ENCODE results near the gene OPCML. TPM values are rescaled to one million over a fixed set of nuclear protein-coding genes. Genes with fewer than 3 reads are reported as not detected.
A peak's percentile ranks its signal among the peaks of the same experiment; 100 is the strongest.

Gene OPCML
- total and polyA plus RNA-seq, 2 of the 13 experiments (the other 11 are each of a cell fraction or from before 2014, with no cell fraction given): not detected

- TF ChIP-seq, protein P1, sequence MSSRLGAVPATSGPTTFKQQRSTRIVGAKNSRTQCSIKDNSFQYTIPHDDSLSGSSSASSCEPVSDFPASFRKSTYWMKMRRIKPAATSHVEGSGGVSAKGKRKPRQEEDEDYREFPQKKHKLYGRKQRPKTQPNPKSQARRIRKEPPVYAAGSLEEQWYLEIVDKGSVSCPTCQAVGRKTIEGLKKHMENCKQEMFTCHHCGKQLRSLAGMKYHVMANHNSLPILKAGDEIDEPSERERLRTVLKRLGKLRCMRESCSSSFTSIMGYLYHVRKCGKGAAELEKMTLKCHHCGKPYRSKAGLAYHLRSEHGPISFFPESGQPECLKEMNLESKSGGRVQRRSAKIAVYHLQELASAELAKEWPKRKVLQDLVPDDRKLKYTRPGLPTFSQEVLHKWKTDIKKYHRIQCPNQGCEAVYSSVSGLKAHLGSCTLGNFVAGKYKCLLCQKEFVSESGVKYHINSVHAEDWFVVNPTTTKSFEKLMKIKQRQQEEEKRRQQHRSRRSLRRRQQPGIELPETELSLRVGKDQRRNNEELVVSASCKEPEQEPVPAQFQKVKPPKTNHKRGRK (CRISPR knock-in tag; IDR thresholded peaks at IDR 0.05): no peak
- TF ChIP-seq GZF1 (CRISPR knock-in tag; IDR thresholded peaks at IDR 0.05): no peak
- peak; percentile 69; the same call in 1 of the 2 replicates for TF ChIP-seq RAD21 (CRISPR knock-in tag; IDR thresholded peaks at IDR 0.05)
- TF ChIP-seq MTA3 (CRISPR knock-in tag; IDR thresholded peaks at IDR 0.05): no peak
- TF ChIP-seq NFYB (CRISPR knock-in tag; IDR thresholded peaks at IDR 0.05): no peak
- no peak for TF ChIP-seq FOXJ3 (CRISPR knock-in tag; IDR thresholded peaks at IDR 0.05; ENCODE audit: borderline replicate concordance)
- no peak for TF ChIP-seq THRA (CRISPR knock-in tag; IDR thresholded peaks at IDR 0.05; ENCODE audit: borderline replicate concordance)
- no peak for TF ChIP-seq ZC3H4 (CRISPR knock-in tag; IDR thresholded peaks at IDR 0.05; ENCODE audit: borderline replicate concordance)
- TF ChIP-seq, protein P2, sequence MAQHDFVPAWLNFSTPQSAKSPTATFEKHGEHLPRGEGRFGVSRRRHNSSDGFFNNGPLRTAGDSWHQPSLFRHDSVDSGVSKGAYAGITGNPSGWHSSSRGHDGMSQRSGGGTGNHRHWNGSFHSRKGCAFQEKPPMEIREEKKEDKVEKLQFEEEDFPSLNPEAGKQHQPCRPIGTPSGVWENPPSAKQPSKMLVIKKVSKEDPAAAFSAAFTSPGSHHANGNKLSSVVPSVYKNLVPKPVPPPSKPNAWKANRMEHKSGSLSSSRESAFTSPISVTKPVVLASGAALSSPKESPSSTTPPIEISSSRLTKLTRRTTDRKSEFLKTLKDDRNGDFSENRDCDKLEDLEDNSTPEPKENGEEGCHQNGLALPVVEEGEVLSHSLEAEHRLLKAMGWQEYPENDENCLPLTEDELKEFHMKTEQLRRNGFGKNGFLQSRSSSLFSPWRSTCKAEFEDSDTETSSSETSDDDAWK (CRISPR knock-in tag; IDR thresholded peaks at IDR 0.05): no peak
- no peak for TF ChIP-seq SRSF4 (IDR thresholded peaks at IDR 0.05; ENCODE audit: low read depth, low read length, poor library complexity, severe bottlenecking)
- peak; percentile 59; the same call in 1 of the 2 replicates for TF ChIP-seq MTF2 (CRISPR knock-in tag; IDR thresholded peaks at IDR 0.05; ENCODE audit: borderline replicate concordance)
- TF ChIP-seq, protein P3, sequence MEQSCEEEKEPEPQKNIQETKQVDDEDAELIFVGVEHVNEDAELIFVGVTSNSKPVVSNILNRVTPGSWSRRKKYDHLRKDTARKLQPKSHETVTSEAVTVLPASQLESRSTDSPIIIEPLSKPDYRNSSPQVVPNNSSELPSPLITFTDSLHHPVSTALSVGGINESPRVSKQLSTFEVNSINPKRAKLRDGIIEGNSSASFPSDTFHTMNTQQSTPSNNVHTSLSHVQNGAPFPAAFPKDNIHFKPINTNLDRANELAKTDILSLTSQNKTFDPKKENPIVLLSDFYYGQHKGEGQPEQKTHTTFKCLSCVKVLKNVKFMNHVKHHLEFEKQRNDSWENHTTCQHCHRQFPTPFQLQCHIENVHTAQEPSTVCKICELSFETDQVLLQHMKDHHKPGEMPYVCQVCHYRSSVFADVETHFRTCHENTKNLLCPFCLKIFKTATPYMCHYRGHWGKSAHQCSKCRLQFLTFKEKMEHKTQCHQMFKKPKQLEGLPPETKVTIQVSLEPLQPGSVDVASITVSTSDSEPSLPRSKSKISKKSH (CRISPR knock-in tag; IDR thresholded peaks at IDR 0.05; ENCODE audit: borderline replicate concordance): peak; percentile 34; the same call in 1 of the 2 replicates
- TF ChIP-seq ZNF576 (CRISPR knock-in tag; IDR thresholded peaks at IDR 0.05): peak; percentile 53; the same call in 1 of the 2 replicates
- no peak for TF ChIP-seq MEIS1 (CRISPR knock-in tag; IDR thresholded peaks at IDR 0.05; ENCODE audit: borderline replicate concordance)
- TF ChIP-seq, protein P4, sequence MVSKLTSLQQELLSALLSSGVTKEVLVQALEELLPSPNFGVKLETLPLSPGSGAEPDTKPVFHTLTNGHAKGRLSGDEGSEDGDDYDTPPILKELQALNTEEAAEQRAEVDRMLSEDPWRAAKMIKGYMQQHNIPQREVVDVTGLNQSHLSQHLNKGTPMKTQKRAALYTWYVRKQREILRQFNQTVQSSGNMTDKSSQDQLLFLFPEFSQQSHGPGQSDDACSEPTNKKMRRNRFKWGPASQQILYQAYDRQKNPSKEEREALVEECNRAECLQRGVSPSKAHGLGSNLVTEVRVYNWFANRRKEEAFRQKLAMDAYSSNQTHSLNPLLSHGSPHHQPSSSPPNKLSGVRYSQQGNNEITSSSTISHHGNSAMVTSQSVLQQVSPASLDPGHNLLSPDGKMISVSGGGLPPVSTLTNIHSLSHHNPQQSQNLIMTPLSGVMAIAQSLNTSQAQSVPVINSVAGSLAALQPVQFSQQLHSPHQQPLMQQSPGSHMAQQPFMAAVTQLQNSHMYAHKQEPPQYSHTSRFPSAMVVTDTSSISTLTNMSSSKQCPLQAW (CRISPR knock-in tag; IDR thresholded peaks at IDR 0.05): no peak
- TF ChIP-seq BRD4 (CRISPR knock-in tag; IDR thresholded peaks at IDR 0.05): no peak
- TF ChIP-seq HNRNPLL (IDR thresholded peaks at IDR 0.05; ENCODE audit: low read depth, low read length, poor library complexity, severe bottlenecking): peak; percentile 40
- no peak for TF ChIP-seq ZEB1 (IDR thresholded peaks at IDR 0.05; ENCODE audit: insufficient replicate concordance, low read depth)
- TF ChIP-seq GABPA (IDR thresholded peaks at IDR 0.05; ENCODE audit: low read depth, low read length): peak; percentile 77
- TF ChIP-seq GABPA (CRISPR knock-in tag; IDR thresholded peaks at IDR 0.05; ENCODE audit: low read depth): peak; percentile 90
Observed at GRCh38 chr11:133064152-133064877, 468.0 kb downstream of the OPCML start (continued).

Data from HepG2 (cell line).